Calu3 (cell line): ENCODE results near the gene ACLY. TPM values are rescaled to one million over a fixed set of nuclear protein-coding genes. Genes with fewer than 3 reads are reported as not detected.

Experiments used
- BruUV-seq: library from RNA; stranded (reverse); fragments of 400-500 nt; replicated peaks from 2 replicates; lab custom pipeline; 2021; lab: Mats Ljungman, UMichigan
- CTCF ChIA-PET: fragments of 300-600 bp; sonication (Branson Sonifier 250); formaldehyde crosslinking; loops from one replicate; lab custom pipeline; 2022; ENCODE audit warnings: antibody characterized with exemption; lab: Charles Lee
- DNase-seq: peaks from one replicate; pipeline ENCODE4 v3.0.0; 2022
- H3K27ac Mint-ChIP-seq: one replicate; pipeline ENCODE4 v1.8.0; 2022; ENCODE audit warnings: mixed read lengths; ENCODE audit not compliant: unreplicated experiment
- H3K27me3 Mint-ChIP-seq: one replicate; pipeline ENCODE4 v1.8.0; 2022; ENCODE audit warnings: mixed read lengths; ENCODE audit not compliant: unreplicated experiment
- H3K36me3 Mint-ChIP-seq: one replicate; pipeline ENCODE4 v1.8.0; 2022; ENCODE audit warnings: mild to moderate bottlenecking, moderate library complexity, mixed read lengths; ENCODE audit not compliant: insufficient read depth, unreplicated experiment
- H3K4me1 Mint-ChIP-seq: one replicate; pipeline ENCODE4 v1.8.0; 2022; ENCODE audit warnings: mild to moderate bottlenecking, low read depth, mixed read lengths; ENCODE audit not compliant: unreplicated experiment
- H3K4me3 Mint-ChIP-seq: one replicate; pipeline ENCODE4 v1.8.0; 2022; ENCODE audit warnings: mild to moderate bottlenecking, low read depth, moderate library complexity, mixed read lengths; ENCODE audit not compliant: unreplicated experiment
- H3K9me3 Mint-ChIP-seq: one replicate; pipeline ENCODE4 v1.8.0; 2022; ENCODE audit warnings: low read depth, mixed read lengths; ENCODE audit not compliant: unreplicated experiment
- intact Hi-C: fragments of 100-400 bp; cut with micrococcal nuclease; formaldehyde crosslinking; loops from one replicate; pipeline ENCODE4 v1.10.0; 2022; ENCODE audit not compliant: unreplicated experiment
- total RNA-seq: library from RNA; stranded (reverse); gene quantifications from 2 replicates; pipeline ENCODE4 v1.2.3, GENCODE V29; 2022
- TF ChIP-seq, protein P1 (sequence below): fragments of 200-600 bp; IDR thresholded peaks from one replicate; pipeline ENCODE4 v1.8.0; 2022; ENCODE audit warnings: antibody characterized with exemption; ENCODE audit not compliant: unreplicated experiment

The ACLY gene
- total RNA-seq, 1 experiment from 2014 or later = 265 TPM

DNA sequence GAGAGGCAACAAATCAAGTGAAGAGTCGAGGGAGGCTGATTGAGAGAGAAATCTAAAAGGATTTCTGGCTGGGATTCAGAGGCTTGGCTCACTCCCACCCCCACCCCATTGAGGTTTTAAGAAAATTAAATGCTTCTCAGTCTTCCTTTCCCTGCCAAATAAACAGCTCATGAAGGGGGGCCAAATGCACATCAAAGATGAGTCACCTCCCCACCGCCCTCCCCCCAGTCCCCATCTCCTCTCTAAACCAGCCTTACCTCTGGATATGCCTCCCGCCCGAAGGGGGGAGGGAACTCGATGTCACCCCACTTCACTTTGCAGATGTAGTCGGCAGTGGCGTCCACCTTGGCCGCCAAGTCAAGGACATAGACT, 11.6 kb downstream of the ACLY start:
- CTCF ChIA-PET = interaction anchor here (0.7 to 2.3 kb wide), 3 partner anchors 12 to 228 kb away, joined by 4 to 12 read pairs (median 6); partner anchors contain the start of genes ACLY and ODAD4
- intact Hi-C loops = no loop called here

DNA sequence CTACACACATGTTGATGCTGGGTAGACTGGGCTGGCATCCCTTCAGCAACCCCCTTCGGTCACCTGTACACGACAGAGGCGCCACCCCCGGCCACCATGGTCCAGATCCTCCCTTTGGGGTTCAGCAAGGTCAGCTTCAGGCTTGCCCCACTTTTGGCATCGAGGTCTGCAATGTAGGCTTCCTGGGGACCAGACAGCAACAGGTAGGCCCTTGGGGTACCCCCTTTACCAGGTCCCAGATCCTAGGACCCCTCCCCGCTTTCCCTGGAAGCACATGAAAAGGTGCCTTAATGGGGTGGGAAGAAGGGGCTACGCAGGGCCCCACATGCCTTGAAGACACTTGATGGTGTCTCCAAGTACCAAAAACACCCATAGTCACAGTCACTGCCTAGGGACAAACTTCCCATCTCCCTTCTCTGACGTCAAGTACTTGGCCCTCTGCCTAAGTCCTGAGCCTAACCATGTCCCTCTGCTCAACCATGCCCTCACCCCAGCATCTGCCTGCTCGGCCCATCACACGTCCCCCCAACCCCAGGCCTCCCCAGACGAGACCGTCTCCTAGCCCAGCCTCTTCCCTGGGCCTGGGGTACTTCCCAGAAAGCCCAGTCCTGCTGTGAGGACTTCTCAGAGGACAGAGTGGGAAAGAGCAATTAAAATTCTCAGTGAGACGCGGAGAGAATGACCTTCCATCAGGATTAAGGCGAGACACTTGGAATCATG, 12.1 kb downstream of the ACLY start:
- no peak for DNase-seq
- CTCF ChIA-PET = no interaction called here
- H3K36me3 Mint-ChIP-seq = peaks cover 84% of the 10 kb centered on the region
- intact Hi-C loops = no loop called here
- no TSS peak for BruUV-seq
- TF ChIP-seq, protein P1, sequence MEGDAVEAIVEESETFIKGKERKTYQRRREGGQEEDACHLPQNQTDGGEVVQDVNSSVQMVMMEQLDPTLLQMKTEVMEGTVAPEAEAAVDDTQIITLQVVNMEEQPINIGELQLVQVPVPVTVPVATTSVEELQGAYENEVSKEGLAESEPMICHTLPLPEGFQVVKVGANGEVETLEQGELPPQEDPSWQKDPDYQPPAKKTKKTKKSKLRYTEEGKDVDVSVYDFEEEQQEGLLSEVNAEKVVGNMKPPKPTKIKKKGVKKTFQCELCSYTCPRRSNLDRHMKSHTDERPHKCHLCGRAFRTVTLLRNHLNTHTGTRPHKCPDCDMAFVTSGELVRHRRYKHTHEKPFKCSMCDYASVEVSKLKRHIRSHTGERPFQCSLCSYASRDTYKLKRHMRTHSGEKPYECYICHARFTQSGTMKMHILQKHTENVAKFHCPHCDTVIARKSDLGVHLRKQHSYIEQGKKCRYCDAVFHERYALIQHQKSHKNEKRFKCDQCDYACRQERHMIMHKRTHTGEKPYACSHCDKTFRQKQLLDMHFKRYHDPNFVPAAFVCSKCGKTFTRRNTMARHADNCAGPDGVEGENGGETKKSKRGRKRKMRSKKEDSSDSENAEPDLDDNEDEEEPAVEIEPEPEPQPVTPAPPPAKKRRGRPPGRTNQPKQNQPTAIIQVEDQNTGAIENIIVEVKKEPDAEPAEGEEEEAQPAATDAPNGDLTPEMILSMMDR = no peak
- no peaks in the 10 kb centered on the region for H3K27me3 Mint-ChIP-seq
- H3K4me3 Mint-ChIP-seq = no peak overlapping the region
- no peaks in the 10 kb centered on the region for H3K9me3 Mint-ChIP-seq
- H3K27ac Mint-ChIP-seq = peak overlapping the region; percentile 17
- peaks cover 43% of the 10 kb centered on the region for H3K4me1 Mint-ChIP-seq

More for the DNA sequence above, 11.6 kb downstream of the ACLY start:
- Mint-ChIP-seq H3K9me3 (no peaks in the 10 kb centered on the region), H3K36me3 (peaks cover 82% of the 10 kb centered on the region), H3K4me1 (peaks cover 37% of the 10 kb centered on the region), H3K27ac (peak overlapping the region; percentile 17), H3K4me3 (no peak overlapping the region), H3K27me3 (no peaks in the 10 kb centered on the region)
- DNase-seq = no peak
- TF ChIP-seq, protein P1 = no peak
- no TSS peak for BruUV-seq

DNA sequence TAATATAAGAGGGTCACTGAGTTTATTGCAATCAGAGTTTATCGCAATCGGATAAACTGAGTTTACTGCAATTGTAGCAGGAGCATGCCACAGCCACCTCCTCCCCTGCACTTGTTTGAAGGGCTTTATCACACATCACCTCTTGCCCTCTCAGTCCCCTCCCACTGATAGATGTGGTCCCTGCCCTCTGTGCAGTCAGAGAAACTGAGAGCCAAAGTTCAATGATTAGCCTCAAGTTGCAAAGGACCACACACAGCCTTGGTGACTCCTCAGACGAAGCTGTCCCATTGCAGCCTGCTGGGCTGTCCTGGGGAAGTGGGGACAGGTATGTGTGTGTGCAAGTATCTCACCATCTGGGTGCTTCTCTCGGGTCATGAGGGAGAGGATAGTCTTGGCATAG, 13.6 kb downstream of the ACLY start:
- Mint-ChIP-seq H3K4me3 (no peak overlapping the region), H3K36me3 (peaks cover 84% of the 10 kb centered on the region), H3K4me1 (peaks cover 45% of the 10 kb centered on the region), H3K27me3 (no peaks in the 10 kb centered on the region), H3K9me3 (no peaks in the 10 kb centered on the region), H3K27ac (no peak overlapping the region)
- no TSS peak for BruUV-seq
- TF ChIP-seq, protein P1 = no peak
- intact Hi-C loops = no loop called here
- CTCF ChIA-PET = no interaction called here
- no peak for DNase-seq

DNA sequence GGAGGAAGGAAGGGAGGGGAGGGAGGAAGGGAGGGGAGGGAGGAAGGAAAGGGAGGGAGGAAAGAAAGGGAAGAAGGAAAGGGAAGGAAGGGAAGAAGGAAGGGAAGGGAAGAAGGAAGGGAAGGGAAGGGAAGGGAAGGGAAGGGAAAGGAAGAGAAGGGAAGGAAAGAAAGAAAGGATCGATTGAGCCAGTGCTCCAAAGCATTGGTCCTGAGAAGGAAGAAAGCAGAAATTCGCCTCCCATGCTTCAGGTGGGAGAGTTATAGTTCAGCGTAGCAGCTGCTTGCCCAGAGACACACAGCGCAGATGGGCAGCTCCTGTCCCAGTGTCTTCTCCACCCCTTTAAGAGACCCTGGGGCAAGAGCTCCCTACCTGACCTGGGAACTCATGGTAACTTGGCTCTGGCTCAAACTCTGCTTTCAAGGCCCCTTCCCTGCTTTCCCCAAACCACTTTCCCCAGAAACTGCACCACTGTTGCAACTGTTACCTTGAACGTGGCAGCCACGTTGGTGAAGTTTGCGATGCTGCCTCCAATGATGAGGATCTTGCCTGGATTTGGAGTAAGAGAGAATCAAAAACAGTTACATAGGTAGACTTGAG, 14.4 kb downstream of the ACLY start:
- Mint-ChIP-seq H3K9me3 (no peaks in the 10 kb centered on the region), H3K27me3 (no peaks in the 10 kb centered on the region), H3K4me3 (no peak overlapping the region), H3K4me1 (peaks cover 37% of the 10 kb centered on the region), H3K36me3 (peaks cover 84% of the 10 kb centered on the region), H3K27ac (no peak overlapping the region)
- intact Hi-C loops = no loop called here
- no TSS peak for BruUV-seq
- CTCF ChIA-PET = no interaction called here
- TF ChIP-seq, protein P1 = no peak
- DNase-seq = no peak
